Measurements from ENCODE around the gene CYP4V2.

DNA sequence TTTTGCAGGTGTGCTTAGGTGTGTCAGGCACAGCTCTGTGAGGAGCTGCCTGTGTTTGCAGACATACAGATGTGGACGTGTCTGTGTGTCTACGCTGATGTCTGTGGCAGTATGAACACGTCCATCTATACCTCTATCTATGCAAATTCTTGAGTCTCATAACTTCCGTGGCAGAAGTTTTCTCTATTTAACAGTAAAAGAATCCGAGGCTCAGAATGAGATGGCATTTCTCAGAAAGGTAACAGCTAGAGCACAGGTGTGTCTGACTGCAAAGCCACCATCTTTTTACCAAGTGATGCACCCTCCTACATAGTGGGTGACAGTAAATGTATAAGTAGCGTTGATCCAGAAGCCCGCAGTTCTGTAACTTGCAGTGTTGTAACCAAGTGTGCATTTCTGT lies 39.9 kb upstream of the CYP4V2 start:
- no peak for TF ChIP-seq EZH2 (IDR thresholded peaks at IDR 0.05; ENCODE audit: borderline replicate concordance, low read length)
- TF ChIP-seq, protein P1, sequence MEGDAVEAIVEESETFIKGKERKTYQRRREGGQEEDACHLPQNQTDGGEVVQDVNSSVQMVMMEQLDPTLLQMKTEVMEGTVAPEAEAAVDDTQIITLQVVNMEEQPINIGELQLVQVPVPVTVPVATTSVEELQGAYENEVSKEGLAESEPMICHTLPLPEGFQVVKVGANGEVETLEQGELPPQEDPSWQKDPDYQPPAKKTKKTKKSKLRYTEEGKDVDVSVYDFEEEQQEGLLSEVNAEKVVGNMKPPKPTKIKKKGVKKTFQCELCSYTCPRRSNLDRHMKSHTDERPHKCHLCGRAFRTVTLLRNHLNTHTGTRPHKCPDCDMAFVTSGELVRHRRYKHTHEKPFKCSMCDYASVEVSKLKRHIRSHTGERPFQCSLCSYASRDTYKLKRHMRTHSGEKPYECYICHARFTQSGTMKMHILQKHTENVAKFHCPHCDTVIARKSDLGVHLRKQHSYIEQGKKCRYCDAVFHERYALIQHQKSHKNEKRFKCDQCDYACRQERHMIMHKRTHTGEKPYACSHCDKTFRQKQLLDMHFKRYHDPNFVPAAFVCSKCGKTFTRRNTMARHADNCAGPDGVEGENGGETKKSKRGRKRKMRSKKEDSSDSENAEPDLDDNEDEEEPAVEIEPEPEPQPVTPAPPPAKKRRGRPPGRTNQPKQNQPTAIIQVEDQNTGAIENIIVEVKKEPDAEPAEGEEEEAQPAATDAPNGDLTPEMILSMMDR (IDR thresholded peaks at IDR 0.05; ENCODE audit: low read length) = no peak

Measured in OCI-LY1 (cell line).